ENCODE results near the gene ADARB1. TPM values are rescaled to one million over a fixed set of nuclear protein-coding genes. Genes with fewer than 3 reads are reported as not detected.

Gene ADARB1
- total and polyA plus RNA-seq, 9 of the 15 experiments (the other 6 are each of a cell fraction or from before 2014, with no cell fraction given), result 6.7 to 16.0 (median 8.3) TPM

DNA sequence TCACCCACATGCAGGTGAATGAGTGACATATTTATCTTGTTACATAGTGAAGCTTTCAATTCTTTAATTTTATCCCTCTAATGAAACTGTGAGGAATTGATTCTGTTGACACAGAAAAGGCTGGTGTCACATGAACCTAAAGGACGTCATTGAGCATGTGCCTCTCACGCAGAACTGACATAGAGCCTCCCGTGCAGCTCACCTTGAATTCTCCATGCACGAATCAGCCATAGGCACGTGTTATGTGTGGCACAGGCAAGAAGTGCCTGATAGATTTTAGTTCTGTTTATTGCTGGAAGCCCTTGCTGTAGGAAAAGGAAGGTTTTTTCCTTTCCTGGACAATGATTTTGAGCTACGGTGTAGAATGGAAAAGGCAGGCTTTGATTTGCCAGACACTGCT is 11.3 kb downstream of the ADARB1 start (continued):
- TF ChIP-seq ZNF583 (CRISPR knock-in tag; IDR thresholded peaks at IDR 0.05), result no peak
- no peak for TF ChIP-seq ATF7 (IDR thresholded peaks at IDR 0.05)
- TF ChIP-seq NBN (IDR thresholded peaks at IDR 0.05; ENCODE audit: low read depth), result no peak
- TF ChIP-seq MTA1 (IDR thresholded peaks at IDR 0.05; ENCODE audit: borderline replicate concordance), result no peak
- no peak for TF ChIP-seq SMARCA4 (IDR thresholded peaks at IDR 0.05)
- TF ChIP-seq NCOA6 (IDR thresholded peaks at IDR 0.05), result no peak
- no peak for TF ChIP-seq ZNF3 (CRISPR knock-in tag; IDR thresholded peaks at IDR 0.05)
- no peak for TF ChIP-seq NCOA1 (IDR thresholded peaks at IDR 0.05; ENCODE audit: low read depth)
- TF ChIP-seq, protein P1, sequence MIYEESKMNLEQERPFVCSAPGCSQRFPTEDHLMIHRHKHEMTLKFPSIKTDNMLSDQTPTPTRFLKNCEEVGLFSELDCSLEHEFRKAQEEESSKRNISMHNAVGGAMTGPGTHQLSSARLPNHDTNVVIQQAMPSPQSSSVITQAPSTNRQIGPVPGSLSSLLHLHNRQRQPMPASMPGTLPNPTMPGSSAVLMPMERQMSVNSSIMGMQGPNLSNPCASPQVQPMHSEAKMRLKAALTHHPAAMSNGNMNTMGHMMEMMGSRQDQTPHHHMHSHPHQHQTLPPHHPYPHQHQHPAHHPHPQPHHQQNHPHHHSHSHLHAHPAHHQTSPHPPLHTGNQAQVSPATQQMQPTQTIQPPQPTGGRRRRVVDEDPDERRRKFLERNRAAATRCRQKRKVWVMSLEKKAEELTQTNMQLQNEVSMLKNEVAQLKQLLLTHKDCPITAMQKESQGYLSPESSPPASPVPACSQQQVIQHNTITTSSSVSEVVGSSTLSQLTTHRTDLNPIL (CRISPR knock-in tag; IDR thresholded peaks at IDR 0.05), result no peak
- TF ChIP-seq FOXM1 (IDR thresholded peaks at IDR 0.05; ENCODE audit: low read depth), result no peak
- no peak for TF ChIP-seq FOXM1 (CRISPR knock-in tag; IDR thresholded peaks at IDR 0.05; ENCODE audit: low read depth)
- TF ChIP-seq, protein P2, sequence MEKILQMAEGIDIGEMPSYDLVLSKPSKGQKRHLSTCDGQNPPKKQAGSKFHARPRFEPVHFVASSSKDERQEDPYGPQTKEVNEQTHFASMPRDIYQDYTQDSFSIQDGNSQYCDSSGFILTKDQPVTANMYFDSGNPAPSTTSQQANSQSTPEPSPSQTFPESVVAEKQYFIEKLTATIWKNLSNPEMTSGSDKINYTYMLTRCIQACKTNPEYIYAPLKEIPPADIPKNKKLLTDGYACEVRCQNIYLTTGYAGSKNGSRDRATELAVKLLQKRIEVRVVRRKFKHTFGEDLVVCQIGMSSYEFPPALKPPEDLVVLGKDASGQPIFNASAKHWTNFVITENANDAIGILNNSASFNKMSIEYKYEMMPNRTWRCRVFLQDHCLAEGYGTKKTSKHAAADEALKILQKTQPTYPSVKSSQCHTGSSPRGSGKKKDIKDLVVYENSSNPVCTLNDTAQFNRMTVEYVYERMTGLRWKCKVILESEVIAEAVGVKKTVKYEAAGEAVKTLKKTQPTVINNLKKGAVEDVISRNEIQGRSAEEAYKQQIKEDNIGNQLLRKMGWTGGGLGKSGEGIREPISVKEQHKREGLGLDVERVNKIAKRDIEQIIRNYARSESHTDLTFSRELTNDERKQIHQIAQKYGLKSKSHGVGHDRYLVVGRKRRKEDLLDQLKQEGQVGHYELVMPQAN (IDR thresholded peaks at IDR 0.05; ENCODE audit: borderline replicate concordance), result no peak
- TF ChIP-seq RBM15 (IDR thresholded peaks at IDR 0.05; ENCODE audit: insufficient read depth, low read length), result no peak
- no peak for TF ChIP-seq ZNF76 (CRISPR knock-in tag; IDR thresholded peaks at IDR 0.05; ENCODE audit: borderline replicate concordance)
- no peak for TF ChIP-seq RBBP5 (IDR thresholded peaks at IDR 0.05; ENCODE audit: borderline replicate concordance, insufficient read depth, low read length, poor library complexity, severe bottlenecking)
- TF ChIP-seq TSC22D4 (tag; IDR thresholded peaks at IDR 0.05), result no peak

Data from K562 (cell line).